Thymus (tissue), 11 donors: Measurements from ENCODE around the gene DEPDC1B. TPM values are rescaled to one million over a fixed set of nuclear protein-coding genes. Genes with fewer than 3 reads are reported as not detected.

Source experiments
- DNase-seq, 9 donors: peaks; one replicate each; pipeline ENCODE4 v3.0.0-alpha.2; 2013; ENCODE audit warnings: low spot score in 9 of 9, low read depth in 6 of 9, missing footprints in 1 of 9
- H3K27ac ChIP-seq, 2 donors: one replicate each; pipeline ENCODE4 v1.5.1; 2013; ENCODE audit warnings: control low read depth in 1 of 2, low read depth in 1 of 2, low read length in 1 of 2, mild to moderate bottlenecking in 1 of 2, moderate library complexity in 1 of 2
- H3K27me3 ChIP-seq, 2 donors: one replicate each; pipeline ENCODE4 v1.5.1; 2013; ENCODE audit warnings: low read length in 1 of 2; ENCODE audit not compliant: control insufficient read depth in 2 of 2, insufficient read depth in 1 of 2
- H3K36me3 ChIP-seq, 2 donors: one replicate each; pipeline ENCODE4 v1.5.1; 2013; ENCODE audit warnings: low read length in 1 of 2, mild to moderate bottlenecking in 1 of 2, moderate library complexity in 1 of 2; ENCODE audit not compliant: control insufficient read depth in 2 of 2, insufficient read depth in 2 of 2
- H3K4me1 ChIP-seq, 2 donors: one replicate each; pipeline ENCODE4 v1.5.1; 2013; ENCODE audit warnings: low read length in 2 of 2; ENCODE audit not compliant: control insufficient read depth in 2 of 2, insufficient read depth in 2 of 2
- H3K4me3 ChIP-seq, 2 donors: one replicate each; pipeline ENCODE4 v1.5.1; 2013; ENCODE audit warnings: low read length in 2 of 2, control low read depth in 1 of 2, mild to moderate bottlenecking in 1 of 2
- H3K9me3 ChIP-seq, 2 donors: one replicate each; pipeline ENCODE4 v1.5.1; 2013; ENCODE audit warnings: low read length in 1 of 2, mild to moderate bottlenecking in 1 of 2; ENCODE audit not compliant: control insufficient read depth in 2 of 2, insufficient read depth in 1 of 2
- WGBS: extraction: QIAGEN DNeasy Blood & Tissue Kit; methylation state at CpG from one replicate; pipeline ENCODE4 v1.1.7; 2013; 5-methylcytosine and 5-hydroxymethylcytosine counted together
- polyA plus RNA-seq: library from polyadenylated mRNA; stranded (reverse); fragments of 200-250 nt; gene quantifications from one replicate; pipeline ENCODE4 v1.2.3, GENCODE V29; 2013
- total RNA-seq: library from RNA; stranded (reverse); fragments of 120-200 nt; gene quantifications from one replicate; pipeline ENCODE4 v1.2.4, GENCODE V29; 2013
- donor health status: healthy.

DEPDC1B gene
- total and polyA plus RNA-seq, 2 donors, result 4.9 to 25.2 TPM

- H3K27me3 ChIP-seq, result no peaks in the 10 kb centered on the region
- no peak overlapping the region for H3K4me3 ChIP-seq
- no peaks in the 10 kb centered on the region for H3K9me3 ChIP-seq
- peaks cover 0 to 5% of the 10 kb centered on the region in 2 donors for H3K36me3 ChIP-seq
- no peaks in the 10 kb centered on the region for H3K4me1 ChIP-seq
- no peak for DNase-seq
- no peak overlapping the region for H3K27ac ChIP-seq
- WGBS, result 99% methylated on average over 3 of the region's 3 CpGs
These were observed 27.2 kb downstream of the DEPDC1B start for GRCh38 chr5:60672693-60673264.

GRCh38 chr5:60671899-60672692 is 27.9 kb downstream of the DEPDC1B start:
- Histone ChIP-seq H3K9me3 (no peaks in the 10 kb centered on the region), H3K27ac (no peak overlapping the region), H3K27me3 (no peaks in the 10 kb centered on the region), H3K4me1 (no peaks in the 10 kb centered on the region), H3K36me3 (peaks cover 0 to 5% of the 10 kb centered on the region in 2 donors), H3K4me3 (no peak overlapping the region)
- WGBS, result 97% methylated on average over 6 of the region's 6 CpGs
- no peak for DNase-seq

- WGBS, result 97% methylated on average over 2 of the region's 2 CpGs
- no peaks in the 10 kb centered on the region for H3K4me1 ChIP-seq
- H3K36me3 ChIP-seq, result peaks cover 0 to 5% of the 10 kb centered on the region in 2 donors
- H3K9me3 ChIP-seq, result no peaks in the 10 kb centered on the region
- H3K27ac ChIP-seq, result no peak overlapping the region
- no peak for DNase-seq
- no peak overlapping the region for H3K4me3 ChIP-seq
- no peaks in the 10 kb centered on the region for H3K27me3 ChIP-seq
These were observed 29.2 kb downstream of the DEPDC1B start for GRCh38 chr5:60670749-60671148.

- Histone ChIP-seq H3K27ac (no peak overlapping the region), H3K36me3 (peaks cover 2 to 5% of the 10 kb centered on the region in 2 donors), H3K4me1 (no peaks in the 10 kb centered on the region), H3K27me3 (no peaks in the 10 kb centered on the region), H3K9me3 (no peaks in the 10 kb centered on the region), H3K4me3 (no peak overlapping the region)
- DNase-seq, result peak in 7 of 9 donors; percentile 15 to 66 (median 37)
These were observed 31.2 kb downstream of the DEPDC1B start for GRCh38 chr5:60668686-60669304.

- no peaks in the 10 kb centered on the region for H3K36me3 ChIP-seq
- no peaks in the 10 kb centered on the region for H3K9me3 ChIP-seq
- WGBS, result 97% methylated on average over 3 of the region's 3 CpGs
- H3K27me3 ChIP-seq, result no peaks in the 10 kb centered on the region
- no peak overlapping the region for H3K4me3 ChIP-seq
- no peak for DNase-seq
- H3K27ac ChIP-seq, result no peak overlapping the region
- no peaks in the 10 kb centered on the region for H3K4me1 ChIP-seq
These were observed 47.9 kb downstream of the DEPDC1B start for GRCh38 chr5:60651872-60652620.

- no peaks in the 10 kb centered on the region for H3K4me1 ChIP-seq
- no peaks in the 10 kb centered on the region for H3K27me3 ChIP-seq
- H3K9me3 ChIP-seq, result no peaks in the 10 kb centered on the region
- H3K4me3 ChIP-seq, result no peak overlapping the region
- H3K36me3 ChIP-seq, result peaks cover under 1 to 3% of the 10 kb centered on the region in 2 donors
- DNase-seq, result peak in 8 of 9 donors; percentile 1 to 56 (median 16)
- H3K27ac ChIP-seq, result no peak overlapping the region
- 10% methylated on average over 1 of the region's 1 CpG for WGBS
These were observed 50.6 kb downstream of the DEPDC1B start for GRCh38 chr5:60649288-60649917.

GRCh38 chr5:60648175-60648574 is 51.8 kb downstream of the DEPDC1B start:
- Histone ChIP-seq H3K4me3 (no peak overlapping the region), H3K4me1 (no peaks in the 10 kb centered on the region), H3K36me3 (peaks cover 3% of the 10 kb centered on the region in 2 donors), H3K27ac (no peak overlapping the region), H3K27me3 (no peaks in the 10 kb centered on the region), H3K9me3 (no peaks in the 10 kb centered on the region)
- no peak for DNase-seq
- WGBS, result 87% methylated on average over 2 of the region's 2 CpGs

- H3K4me1 ChIP-seq, result no peaks in the 10 kb centered on the region
- 98% methylated on average over 1 of the region's 1 CpG for WGBS
These were observed 59.1 kb downstream of the DEPDC1B start for GRCh38 chr5:60640901-60641300.

More at GRCh38 chr5:60640901-60641300, 59.1 kb downstream of the DEPDC1B start:
- H3K9me3 ChIP-seq, result no peaks in the 10 kb centered on the region
- peaks cover 3 to 14% of the 10 kb centered on the region in 2 donors for H3K36me3 ChIP-seq
- no peak overlapping the region for H3K4me3 ChIP-seq
- no peak overlapping the region for H3K27ac ChIP-seq
- no peak for DNase-seq
- H3K27me3 ChIP-seq, result no peaks in the 10 kb centered on the region
